HUES64 (cell line): ENCODE data around the gene PIK3R5.
"Not testable (repeated sequence)": the region's sequence is repeated elsewhere in the genome, so short reads cannot be mapped to it uniquely, and the experiment has no call there.

Experiments
- H3K27ac ChIP-seq: 2 replicates; pipeline ENCODE4 v1.7.0; 2013; ENCODE audit warnings: low read depth, low read length, inconsistent platforms
- H3K27me3 ChIP-seq: 2 replicates; pipeline ENCODE4 v1.6.1; 2013; ENCODE audit warnings: mild to moderate bottlenecking, low read length; ENCODE audit not compliant: insufficient read depth
- H3K36me3 ChIP-seq: 2 replicates; pipeline ENCODE4 v1.6.1; 2013; ENCODE audit warnings: mild to moderate bottlenecking, low read length; ENCODE audit not compliant: insufficient read depth
- H3K4me1 ChIP-seq: 2 replicates; pipeline ENCODE4 v1.6.1; 2013; ENCODE audit warnings: mild to moderate bottlenecking, low read length, moderate library complexity; ENCODE audit not compliant: insufficient read depth
- H3K4me3 ChIP-seq: 2 replicates; pipeline ENCODE4 v1.5.1; 2013; ENCODE audit warnings: mild to moderate bottlenecking, low read length, moderate library complexity
- H3K9ac ChIP-seq: 2 replicates; pipeline ENCODE4 v1.6.1; 2013; ENCODE audit warnings: mild to moderate bottlenecking, low read depth, low read length
- H3K9me3 ChIP-seq: 2 replicates; pipeline ENCODE4 v1.6.1; 2013; ENCODE audit warnings: low read depth, low read length; ENCODE audit not compliant: insufficient read depth
- WGBS: fragments of 150-250, 120-280 bp; methylation state at CpG from one replicate; pipeline ENCODE4 v1.1.7; 2013; ENCODE audit warnings: missing lambda C conversion rate; 5-methylcytosine and 5-hydroxymethylcytosine counted together

Gene PIK3R5

DNA sequence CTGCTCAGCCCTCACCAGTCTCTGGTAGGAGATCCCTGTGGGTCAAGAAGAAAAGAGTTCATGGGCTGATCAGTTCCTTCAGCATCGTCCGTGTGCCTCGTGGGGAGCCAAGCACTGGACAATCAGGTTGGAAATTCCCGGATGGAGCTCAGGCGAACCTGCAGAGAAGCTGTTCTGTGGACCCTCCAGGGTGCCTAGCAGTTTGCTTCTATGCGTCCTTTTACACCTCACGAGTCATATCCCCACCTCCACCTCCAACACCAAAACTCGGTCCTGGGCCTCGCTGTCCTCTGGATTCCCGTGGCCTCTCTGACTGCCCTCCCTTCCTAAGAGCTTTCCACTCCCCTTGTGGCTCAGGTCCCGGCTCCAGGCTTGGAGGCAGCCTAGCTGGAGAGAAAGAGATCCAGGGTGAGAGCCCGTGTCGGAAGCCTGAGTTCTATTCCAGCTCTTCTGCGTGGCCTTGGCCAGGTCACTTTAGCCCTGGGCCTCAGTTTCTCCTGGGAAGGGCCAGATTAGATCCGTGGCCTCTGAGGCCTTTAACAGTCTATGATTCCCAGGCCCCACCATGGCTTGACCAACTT, 71.8 kb downstream of the PIK3R5 start:
- no peak overlapping the region for H3K9ac ChIP-seq
- H3K4me1 ChIP-seq, result peaks cover 7% of the 10 kb centered on the region; the same call in 1 of the 2 replicates
- no peaks in the 10 kb centered on the region for H3K9me3 ChIP-seq
- H3K36me3 ChIP-seq, result no peaks in the 10 kb centered on the region
- H3K27me3 ChIP-seq, result 0 out of 2 replicates have a peak, but pooled peaks cover 6% of the 10 kb centered on the region
- H3K4me3 ChIP-seq, result peak overlapping the region; percentile 45
- 60% methylated on average over 15 of the region's 15 CpGs for WGBS
- no peak overlapping the region for H3K27ac ChIP-seq

GRCh38 chr17:8893059-8893458, 72.4 kb downstream of the PIK3R5 start:
- H3K4me1 ChIP-seq, result peaks cover 7% of the 10 kb centered on the region; the same call in 1 of the 2 replicates
- H3K4me3 ChIP-seq, result no peak overlapping the region
- no peak overlapping the region for H3K9ac ChIP-seq
- H3K36me3 ChIP-seq, result no peaks in the 10 kb centered on the region
- no peak overlapping the region for H3K27ac ChIP-seq
- no peaks in the 10 kb centered on the region for H3K9me3 ChIP-seq
- 0 out of 2 replicates have a peak, but pooled peaks cover 6% of the 10 kb centered on the region for H3K27me3 ChIP-seq
- 86% methylated on average over 3 of the region's 3 CpGs for WGBS

DNA sequence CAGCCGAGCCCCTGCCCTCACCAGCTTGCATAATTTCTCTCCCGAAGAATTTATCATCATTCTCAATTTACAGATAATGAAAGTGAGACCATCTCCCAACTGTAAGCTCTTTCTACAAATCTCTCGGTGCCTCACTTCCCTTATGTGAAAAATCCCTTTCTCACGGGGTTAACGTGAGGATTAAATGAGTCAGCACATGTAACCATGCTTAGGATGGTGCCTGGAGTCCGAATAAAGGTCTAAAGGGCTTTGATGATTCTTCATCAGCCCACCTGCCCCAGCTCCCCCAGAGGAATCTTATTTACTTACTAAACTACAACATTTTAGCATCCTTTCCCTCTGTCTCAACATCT, 73.2 kb downstream of the PIK3R5 start:
- no peak overlapping the region for H3K9ac ChIP-seq
- peaks cover 7% of the 10 kb centered on the region; the same call in 1 of the 2 replicates for H3K4me1 ChIP-seq
- WGBS, result 83% methylated on average over 6 of the region's 6 CpGs
- no peak overlapping the region for H3K4me3 ChIP-seq
- no peak overlapping the region for H3K27ac ChIP-seq
- H3K27me3 ChIP-seq, result 0 out of 2 replicates have a peak, but pooled peaks cover 6% of the 10 kb centered on the region
- no peaks in the 10 kb centered on the region for H3K36me3 ChIP-seq
- H3K9me3 ChIP-seq, result no peaks in the 10 kb centered on the region

GRCh38 chr17:8890671-8891070, 74.8 kb downstream of the PIK3R5 start:
- H3K36me3 ChIP-seq, result no peaks in the 10 kb centered on the region
- H3K27ac ChIP-seq, result no peak overlapping the region
- 92% methylated on average over 12 of the region's 12 CpGs for WGBS
- H3K9me3 ChIP-seq, result no peaks in the 10 kb centered on the region
- H3K27me3 ChIP-seq, result 0 out of 2 replicates have a peak, but pooled peaks cover 6% of the 10 kb centered on the region
- peaks cover 7% of the 10 kb centered on the region; the same call in 1 of the 2 replicates for H3K4me1 ChIP-seq
- H3K9ac ChIP-seq, result no peak overlapping the region
- no peak overlapping the region for H3K4me3 ChIP-seq

GRCh38 chr17:8889458-8890210, 75.9 kb downstream of the PIK3R5 start:
- Histone ChIP-seq H3K36me3 (no peaks in the 10 kb centered on the region), H3K27ac (no peak overlapping the region), H3K9me3 (no peaks in the 10 kb centered on the region)

DNA sequence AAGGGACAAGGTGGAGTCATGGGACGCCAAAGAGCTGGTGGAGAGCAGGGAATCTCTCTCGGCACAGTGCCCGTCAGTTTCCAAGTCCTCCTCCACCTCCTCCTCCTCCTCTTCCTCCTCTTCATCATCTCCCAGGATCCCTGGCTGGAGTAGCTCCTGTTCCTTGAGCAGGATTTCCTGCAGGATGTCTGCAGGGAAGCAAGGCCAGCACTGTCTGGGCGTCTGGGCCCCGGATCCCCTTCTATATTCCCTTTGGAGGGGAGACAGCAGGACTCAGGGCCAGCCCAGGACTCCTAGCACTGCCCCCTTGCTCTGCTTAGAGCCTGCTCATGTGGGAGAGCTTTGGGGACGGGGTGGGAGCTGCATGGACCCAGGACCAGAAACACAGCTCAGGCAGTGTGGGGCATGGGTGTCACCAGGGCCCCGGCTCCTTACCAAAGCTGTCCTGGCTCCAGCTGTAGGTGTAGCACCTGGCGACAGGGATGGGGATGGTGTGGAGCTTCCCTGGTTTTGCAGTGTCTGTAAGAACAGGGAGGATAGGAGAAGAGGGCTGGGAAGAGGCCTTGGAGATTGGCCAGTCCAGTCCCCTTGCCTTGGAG, 76.7 kb downstream of the PIK3R5 start:
- Histone ChIP-seq H3K9me3 (no peaks in the 10 kb centered on the region), H3K27me3 (0 out of 2 replicates have a peak, but pooled peaks cover 1% of the 10 kb centered on the region), H3K27ac (no peak overlapping the region), H3K9ac (no peak overlapping the region), H3K36me3 (no peaks in the 10 kb centered on the region), H3K4me1 (peaks cover 2% of the 10 kb centered on the region; the same call in 1 of the 2 replicates), H3K4me3 (no peak overlapping the region)
- WGBS, result 59% methylated on average over 8 of the region's 8 CpGs

More at GRCh38 chr17:8889458-8890210, 75.9 kb downstream of the PIK3R5 start:
- peaks cover 7% of the 10 kb centered on the region; the same call in 1 of the 2 replicates for H3K4me1 ChIP-seq
- no peak overlapping the region for H3K9ac ChIP-seq
- 0 out of 2 replicates have a peak, but pooled peaks cover 6% of the 10 kb centered on the region for H3K27me3 ChIP-seq
- WGBS, result 94% methylated on average over 14 of the region's 14 CpGs
- no peak overlapping the region for H3K4me3 ChIP-seq

DNA sequence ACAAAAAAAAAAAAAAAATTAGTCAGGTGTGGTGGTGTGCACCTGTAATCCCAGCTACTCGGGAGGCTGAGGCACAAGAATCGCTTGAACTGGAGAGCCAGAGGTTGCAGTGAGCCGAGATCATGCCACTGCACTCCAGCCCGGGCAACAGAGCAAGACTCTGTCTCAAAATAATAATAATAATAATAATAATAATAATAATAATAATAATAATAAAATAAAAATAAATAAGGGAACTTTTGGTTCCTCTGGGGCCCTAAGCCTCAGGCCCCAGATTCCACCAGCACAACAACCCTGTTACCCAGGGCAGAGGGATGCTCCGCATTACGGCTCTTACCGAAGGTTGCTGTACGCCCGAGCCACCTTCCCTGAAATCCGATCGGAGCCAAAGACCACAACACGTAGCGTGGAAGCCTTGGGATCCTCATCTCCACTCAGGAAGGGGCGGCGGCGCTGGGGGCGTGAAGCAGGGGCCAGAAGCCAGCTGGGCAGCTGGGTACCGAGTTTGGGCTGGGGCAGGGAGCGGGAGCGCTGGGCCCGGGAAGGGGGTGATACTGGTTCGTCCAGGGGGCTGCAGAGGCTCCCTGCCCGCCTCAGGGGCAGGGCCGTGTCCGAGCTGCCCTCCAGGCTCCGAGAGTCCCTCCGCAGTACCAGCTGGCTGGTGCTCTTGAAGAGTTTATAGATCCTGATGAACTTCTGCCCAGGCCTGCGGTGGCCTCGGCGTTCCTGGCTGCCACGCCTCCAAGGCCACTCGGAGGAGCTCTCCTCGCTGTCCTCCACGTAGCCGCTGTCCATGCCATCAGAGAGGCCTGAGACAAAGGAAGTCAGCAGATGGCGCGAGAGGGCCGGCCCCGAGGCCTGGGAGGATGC, 77.4 kb downstream of the PIK3R5 start:
- Histone ChIP-seq H3K4me1 (no peaks in the 10 kb centered on the region), H3K27ac (no peak overlapping the region), H3K9ac (no peak overlapping the region), H3K9me3 (no peaks in the 10 kb centered on the region), H3K27me3 (no peaks in the 10 kb centered on the region), H3K36me3 (no peaks in the 10 kb centered on the region), H3K4me3 (no peak overlapping the region)
- 66% methylated on average over 38 of the region's 39 CpGs for WGBS

GRCh38 chr17:8887301-8887700, 78.2 kb downstream of the PIK3R5 start:
- H3K9ac ChIP-seq, result no peak overlapping the region
- no peaks in the 10 kb centered on the region for H3K27me3 ChIP-seq
- 95% methylated on average over 11 of the region's 11 CpGs for WGBS
- no peak overlapping the region for H3K27ac ChIP-seq
- H3K9me3 ChIP-seq, result no peaks in the 10 kb centered on the region
- H3K4me3 ChIP-seq, result no peak overlapping the region
- H3K36me3 ChIP-seq, result no peaks in the 10 kb centered on the region
- H3K4me1 ChIP-seq, result no peaks in the 10 kb centered on the region

GRCh38 chr17:8885967-8886684, 79.4 kb downstream of the PIK3R5 start:
- 93% methylated on average over 23 of the region's 23 CpGs for WGBS
- Histone ChIP-seq H3K27me3 (no peaks in the 10 kb centered on the region), H3K27ac (no peak overlapping the region), H3K9ac (no peak overlapping the region), H3K36me3 (no peaks in the 10 kb centered on the region), H3K4me1 (no peaks in the 10 kb centered on the region), H3K9me3 (no peaks in the 10 kb centered on the region), H3K4me3 (no peak overlapping the region)

DNA sequence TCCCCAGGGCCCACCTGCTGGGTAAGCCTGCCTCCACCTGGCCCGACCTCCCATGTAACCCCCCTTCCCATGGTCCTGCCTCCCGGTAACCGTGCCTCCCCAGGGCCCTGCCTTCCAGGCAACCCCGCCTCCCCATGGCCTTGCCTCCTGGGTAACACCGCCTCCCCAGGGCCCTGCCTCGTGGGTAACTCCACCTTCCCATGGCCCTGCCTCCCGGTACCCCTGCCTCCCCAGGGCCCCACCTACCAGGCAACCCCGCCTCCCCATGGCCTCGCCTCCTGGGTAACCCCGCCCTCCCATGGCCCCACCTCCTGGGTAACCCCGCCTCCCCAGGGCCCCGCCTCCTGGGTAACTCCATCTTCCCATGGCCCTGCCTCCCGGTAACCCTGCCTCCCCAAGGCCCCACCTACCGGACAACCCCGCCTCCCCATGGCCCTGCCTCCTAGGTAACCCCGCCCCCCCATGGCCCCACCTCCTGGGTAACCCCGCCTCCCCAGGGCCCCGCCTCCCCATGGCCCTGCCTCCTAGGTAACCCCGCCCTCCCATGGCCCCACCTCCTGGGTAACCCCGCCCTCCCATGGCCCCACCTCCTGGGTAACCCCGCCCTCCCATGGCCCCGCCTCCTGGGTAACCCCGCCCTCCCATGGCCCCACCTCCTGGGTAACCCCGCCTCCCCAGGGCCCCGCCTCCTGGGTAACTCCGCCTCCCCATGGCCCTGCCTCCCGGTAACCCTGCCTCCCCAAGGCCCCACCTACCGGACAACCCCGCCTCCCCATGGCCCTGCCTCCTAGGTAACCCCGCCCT, 80.1 kb downstream of the PIK3R5 start:
- 89% methylated on average over 21 of the region's 30 CpGs for WGBS
- H3K36me3 ChIP-seq, H3K27me3 ChIP-seq: not testable (repeated sequence)

More for the DNA sequence above, 80.1 kb downstream of the PIK3R5 start:
- not testable (repeated sequence) for H3K9ac ChIP-seq, H3K9me3 ChIP-seq, H3K27ac ChIP-seq, H3K4me3 ChIP-seq, H3K4me1 ChIP-seq
